K562 treated with DMSO at 1 percent for 12 hours (cell line): ENCODE measurements around the gene TNFAIP8L2. TPM values are rescaled to one million over a fixed set of nuclear protein-coding genes. Genes with fewer than 3 reads are reported as not detected.

Experiments
- total RNA-seq: library from RNA; unstranded; fragments of 300-600 nt; gene quantifications from 2 replicates; pipeline ENCODE4 v1.2.3, GENCODE V29; 2022; ENCODE audit not compliant: insufficient read depth

Gene TNFAIP8L2
- not detected in 2 replicates for total RNA-seq

GRCh38 chr1:151156515-151156819 lies at the start of gene TNFAIP8L2:
Gene TNFAIP8L2 (plus strand): TSS chr1:151156649. CDS start chr1:151158698, 2,049 bp downstream.

GRCh38 chr1:151146412-151147131 lies 9.9 kb upstream of the TNFAIP8L2 start, which contains the start of gene SEMA6C:
Gene SEMA6C (minus strand): TSS chr1:151146631. CDS start chr1:151142621, 4,010 bp downstream.

GRCh38 chr1:151165738-151166504 lies 9.5 kb downstream of the TNFAIP8L2 start, which contains the start of the genes LYSMD1 and SCNM1:
Gene LYSMD1 (minus strand): TSS chr1:151165902. CDS start chr1:151165258, 644 bp downstream.
Gene SCNM1 (plus strand): TSS chr1:151166144. CDS start chr1:151166153, 9 bp downstream.

GRCh38 chr1:151175863-151176262 lies 19.4 kb downstream of the TNFAIP8L2 start, which contains the start of gene TMOD4:
Gene TMOD4 (minus strand): TSS chr1:151175981. CDS start chr1:151174875, 1,106 bp downstream.

GRCh38 chr1:151189637-151190445 lies 33.4 kb downstream of the TNFAIP8L2 start, which contains the start of gene VPS72:
Gene VPS72 (minus strand): TSS chr1:151190197. CDS start chr1:151190121, 76 bp downstream.

GRCh38 chr1:151198254-151199127 lies 42.0 kb downstream of the TNFAIP8L2 start, which contains the start of gene PIP5K1A:
Gene PIP5K1A (plus strand): TSS chr1:151198552. CDS start chr1:151198997, 445 bp downstream.

Other genes with a start within 250 kb of the TNFAIP8L2 start
- gene SETDB1, start 230.3 kb upstream of the TNFAIP8L2 start, total RNA-seq: 15.8 and 26.4 TPM in 2 replicates
- gene CERS2, start 181.8 kb upstream of the TNFAIP8L2 start, total RNA-seq: 129 and 225 TPM in 2 replicates
- 1.9 and 9.1 TPM in 2 replicates for gene ANXA9, start 174.4 kb upstream of the TNFAIP8L2 start, total RNA-seq
- gene MINDY1, start 149.7 kb upstream of the TNFAIP8L2 start, total RNA-seq: 5.7 and 18.8 TPM in 2 replicates
- gene PRUNE1, start 148.2 kb upstream of the TNFAIP8L2 start, total RNA-seq: 12.8 and 32.1 TPM in 2 replicates
- gene BNIPL, start 120.1 kb upstream of the TNFAIP8L2 start, total RNA-seq: 1.4 and 3.2 TPM in 2 replicates
- gene C1orf56, start 108.9 kb upstream of the TNFAIP8L2 start, total RNA-seq: 2.7 and 4.8 TPM in 2 replicates
- gene CDC42SE1, start 97.0 kb upstream of the TNFAIP8L2 start, total RNA-seq: 30.9 and 78.5 TPM in 2 replicates
- 5.1 and 9.4 TPM in 2 replicates for gene MLLT11, start 96.3 kb upstream of the TNFAIP8L2 start, total RNA-seq
- gene GABPB2, start 85.9 kb upstream of the TNFAIP8L2 start, total RNA-seq: 0.97 and 7.5 TPM in 2 replicates
- gene SEMA6C, start 10.0 kb upstream of the TNFAIP8L2 start, total RNA-seq: 5.3 and 7.6 TPM in 2 replicates
- gene LYSMD1, start 9.3 kb downstream of the TNFAIP8L2 start, total RNA-seq: 2.3 and 4.8 TPM in 2 replicates
- gene SCNM1, start 9.5 kb downstream of the TNFAIP8L2 start, total RNA-seq: 56.7 and 62.1 TPM in 2 replicates
- gene TMOD4, start 19.3 kb downstream of the TNFAIP8L2 start, total RNA-seq: not detected in 2 replicates
- 74.3 and 74.9 TPM in 2 replicates for gene VPS72, start 33.5 kb downstream of the TNFAIP8L2 start, total RNA-seq
- 8.2 and 26.4 TPM in 2 replicates for gene PIP5K1A, start 41.9 kb downstream of the TNFAIP8L2 start, total RNA-seq
- 300 and 354 TPM in 2 replicates for gene PSMD4, start 98.1 kb downstream of the TNFAIP8L2 start, total RNA-seq
- gene ZNF687, start 125.7 kb downstream of the TNFAIP8L2 start, total RNA-seq: 19.6 and 35.6 TPM in 2 replicates
- 44.3 and 56.9 TPM in 2 replicates for gene PI4KB, start 170.8 kb downstream of the TNFAIP8L2 start, total RNA-seq
- gene RFX5, start 190.6 kb downstream of the TNFAIP8L2 start, total RNA-seq: 8.3 and 21.0 TPM in 2 replicates
- gene SELENBP1, start 216.1 kb downstream of the TNFAIP8L2 start, total RNA-seq: 44.0 and 45.5 TPM in 2 replicates
- gene PSMB4, start 242.9 kb downstream of the TNFAIP8L2 start, total RNA-seq: 499 and 556 TPM in 2 replicates